Measurements from ENCODE around the gene SERPINA1.

The SERPINA1 gene

GRCh38 chr14:94345344-94346064 is 42.9 kb downstream of the SERPINA1 start:
- DNase-seq = no peak

DNA sequence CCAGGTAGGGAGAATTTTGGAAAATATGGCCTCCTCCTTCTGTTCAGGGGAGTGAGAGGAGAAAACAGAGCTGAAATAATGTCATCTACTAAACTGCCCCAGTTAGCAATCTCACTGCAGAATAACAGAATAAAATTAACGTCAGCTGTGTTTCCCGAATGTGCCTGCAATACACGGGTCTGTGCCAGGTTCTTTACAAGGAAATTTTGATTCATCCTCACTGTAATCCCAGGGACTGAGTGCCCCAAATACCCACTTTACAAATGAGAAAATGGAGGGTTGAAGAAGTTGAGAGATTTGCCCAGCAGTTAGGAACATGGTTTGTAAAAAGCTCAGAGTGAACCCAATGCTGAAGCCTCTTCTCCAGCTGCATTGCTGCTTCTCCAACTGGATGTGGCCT is 44.0 kb downstream of the SERPINA1 start:
- no peak for DNase-seq

GRCh38 chr14:94343238-94344005 is 45.0 kb downstream of the SERPINA1 start:
- no peak for DNase-seq

- no peak for DNase-seq
Observed at GRCh38 chr14:94342334-94342934, 46.0 kb downstream of the SERPINA1 start.

DNA sequence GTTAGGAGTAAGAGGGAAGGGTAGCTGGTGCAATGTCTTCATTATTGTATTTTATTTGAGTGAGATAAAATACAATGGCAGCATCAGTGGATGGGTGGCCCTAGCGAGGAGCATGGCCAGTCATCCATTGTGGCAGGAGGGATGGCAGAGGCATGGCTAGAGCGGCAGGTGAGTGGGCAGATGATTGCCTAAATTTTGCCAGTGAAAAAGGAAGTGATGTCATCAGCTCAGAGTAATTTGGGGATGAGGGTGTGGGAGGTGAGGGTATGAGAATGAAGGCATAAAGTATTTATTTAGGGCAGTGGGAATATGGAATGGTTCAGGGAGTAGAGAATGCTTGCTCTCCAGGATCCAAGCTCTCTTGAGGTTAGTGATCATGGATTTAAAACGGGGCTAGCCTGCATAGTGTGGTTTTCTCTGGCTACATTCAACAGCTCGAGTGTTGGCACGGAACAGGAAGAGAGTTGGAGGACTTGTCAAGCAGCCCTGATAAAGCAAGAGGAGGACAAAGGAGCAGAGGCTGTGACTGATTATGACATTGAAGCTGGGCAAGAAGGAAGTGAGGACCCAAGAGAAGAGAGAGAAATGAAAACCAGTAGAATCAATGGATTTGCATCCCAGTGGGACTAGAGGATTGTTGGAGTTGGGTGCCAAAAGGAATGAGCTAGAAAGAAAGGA is 46.6 kb downstream of the SERPINA1 start:
- no peak for DNase-seq

- DNase-seq = no peak
Observed at GRCh38 chr14:94340533-94340932, 47.9 kb downstream of the SERPINA1 start.

GRCh38 chr14:94338023-94338422 is 50.4 kb downstream of the SERPINA1 start:
- no peak for DNase-seq

- no peak for DNase-seq
Observed at GRCh38 chr14:94337274-94337673, 51.1 kb downstream of the SERPINA1 start.

DNA sequence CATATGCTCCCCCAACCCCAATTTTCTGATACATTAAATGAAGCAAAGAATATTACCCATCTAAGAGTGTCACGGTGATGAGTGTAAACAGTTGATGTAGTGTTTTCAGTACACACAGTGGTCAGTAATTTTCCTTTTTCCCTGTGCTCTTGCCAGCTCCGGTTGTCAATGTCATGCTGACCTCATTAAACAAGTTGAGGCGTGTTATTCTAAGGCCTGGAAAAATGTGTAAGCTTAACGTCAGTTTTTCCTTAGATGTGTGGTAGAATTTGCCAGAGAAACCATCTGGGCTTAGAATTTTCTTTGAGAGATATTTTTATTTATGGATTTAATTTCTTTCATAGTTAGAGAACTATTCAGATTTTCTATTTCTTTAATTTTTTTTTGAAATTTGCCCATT is 53.5 kb downstream of the SERPINA1 start:
- DNase-seq = no peak

DNA sequence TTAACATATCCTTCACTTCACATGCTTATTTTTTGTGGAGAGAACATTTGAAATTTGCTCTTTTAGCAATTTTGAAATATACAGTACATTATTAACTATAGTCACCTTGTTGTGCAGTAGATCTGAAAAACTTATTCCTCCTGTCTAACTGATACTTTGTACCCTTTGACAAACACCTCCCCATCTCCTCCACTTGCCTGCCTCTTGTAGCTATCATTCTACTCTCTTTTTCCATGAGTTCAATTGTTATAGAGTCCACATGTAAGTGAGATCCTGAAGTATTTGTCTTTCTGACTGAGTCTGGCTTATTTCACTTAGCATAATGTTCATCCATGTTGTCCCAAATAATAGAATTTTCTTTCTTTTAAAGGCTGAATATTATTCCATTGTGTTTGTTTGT is 55.8 kb downstream of the SERPINA1 start:
- DNase-seq = no peak

GRCh38 chr14:94332063-94332583 is 56.3 kb downstream of the SERPINA1 start:
- DNase-seq = no peak

DNA sequence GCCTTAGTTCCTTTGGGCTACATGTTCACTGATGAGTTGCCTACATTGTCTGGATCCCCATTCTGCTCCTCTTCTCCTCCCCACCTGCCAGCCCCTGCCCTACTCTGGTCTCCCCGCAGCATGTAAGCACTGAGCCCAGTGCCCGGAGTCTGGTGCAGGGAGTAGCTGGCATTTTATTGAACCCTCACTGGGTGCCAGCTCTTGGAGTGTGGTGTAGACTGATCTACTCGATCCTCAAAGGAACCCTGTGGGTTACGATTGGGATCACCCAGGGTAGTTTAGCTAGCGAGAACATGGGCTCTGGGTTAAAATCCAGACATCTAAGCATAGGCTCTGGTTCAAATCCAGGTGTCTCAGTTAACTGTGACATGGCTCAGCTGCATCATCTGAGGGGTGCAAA is 56.9 kb downstream of the SERPINA1 start:
- no peak for DNase-seq

GRCh38 chr14:94330857-94331256 is 57.5 kb downstream of the SERPINA1 start:
- no peak for DNase-seq

GRCh38 chr14:94330432-94330831 is 58.0 kb downstream of the SERPINA1 start:
- no peak for DNase-seq

DNA sequence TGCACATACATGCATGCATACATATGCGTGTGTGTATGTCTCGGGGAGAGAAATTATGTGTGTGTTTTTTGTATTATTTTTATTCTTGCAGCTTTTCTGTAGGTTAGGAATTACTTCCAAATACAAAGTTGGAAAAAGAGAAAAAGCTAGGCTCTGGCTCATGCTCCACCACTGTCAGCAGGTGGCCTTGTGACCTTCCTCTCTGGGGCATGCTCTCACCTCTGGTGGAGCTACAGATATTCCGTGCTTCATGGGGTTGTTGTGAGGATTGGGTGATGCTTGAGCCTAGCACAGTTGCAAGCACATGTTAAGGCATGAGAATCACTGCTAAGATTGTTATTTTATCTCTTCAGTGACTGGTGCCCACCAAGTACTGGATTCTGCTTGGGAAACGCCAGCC is 58.5 kb downstream of the SERPINA1 start:
- no peak for DNase-seq

DNA sequence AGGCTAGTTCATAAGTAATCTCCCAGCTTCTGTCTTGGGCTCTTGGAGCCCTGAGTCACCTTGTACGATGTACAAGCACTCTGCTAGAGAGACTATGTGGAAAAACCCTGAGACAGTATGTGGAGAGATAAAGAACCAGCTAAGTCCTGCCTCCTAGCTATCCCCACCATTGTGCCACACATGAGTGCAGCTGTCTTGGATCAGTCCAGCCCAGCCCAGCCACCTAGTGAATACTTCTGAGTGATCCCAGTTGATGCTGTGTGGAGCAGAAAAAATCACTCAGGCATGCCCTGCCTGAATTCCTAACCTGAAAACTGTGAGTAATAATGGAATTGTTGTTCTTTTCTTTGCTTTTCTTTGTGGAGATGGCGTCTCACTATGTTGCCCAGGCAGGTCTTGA is 60.2 kb downstream of the SERPINA1 start:
- no peak for DNase-seq
